Suprapubic skin (tissue), 4 donors: ENCODE measurements around the gene CITED2. TPM values are rescaled to one million over a fixed set of nuclear protein-coding genes. Genes with fewer than 3 reads are reported as not detected.
A peak's percentile ranks its signal among the peaks of the same experiment; 100 is the strongest.

ENCODE experiments used
- DNase-seq, 2 donors: peaks; one replicate each; pipeline ENCODE4 v3.0.0-alpha.2; 2019; ENCODE audit warnings: low spot score in 2 of 2
- H3K27ac ChIP-seq: fragments of 200-600 bp; sonication (generic); one replicate; pipeline ENCODE4 v1.5.1; 2019
- H3K27me3 ChIP-seq: fragments of 200-600 bp; sonication (generic); one replicate; pipeline ENCODE4 v1.5.1; 2019
- H3K36me3 ChIP-seq: fragments of 200-600 bp; sonication (generic); one replicate; pipeline ENCODE4 v1.5.1; 2019
- H3K4me1 ChIP-seq: fragments of 200-600 bp; sonication (generic); one replicate; pipeline ENCODE4 v1.5.1; 2019
- H3K4me3 ChIP-seq: fragments of 200-600 bp; sonication (generic); one replicate; pipeline ENCODE4 v1.5.1; 2019; ENCODE audit warnings: mild to moderate bottlenecking
- H3K9me3 ChIP-seq: fragments of 200-600 bp; sonication (generic); one replicate; pipeline ENCODE4 v1.5.1; 2019
- EP300 ChIP-seq: sonication (generic); formaldehyde crosslinking; IDR thresholded peaks from one replicate; pipeline ENCODE4 v1.6.1; 2017; ENCODE audit warnings: antibody characterized with exemption
- POLR2A ChIP-seq, 2 donors: fragments of 450-650 bp; IDR thresholded peaks; one replicate each; pipeline ENCODE4 v1.6.1; 2017; ENCODE audit warnings: antibody characterized with exemption in 2 of 2, mild to moderate bottlenecking in 2 of 2, moderate library complexity in 2 of 2
- POLR2AphosphoS5 ChIP-seq, 3 donors: sonication (generic); formaldehyde crosslinking; IDR thresholded peaks; one replicate each; pipeline ENCODE4 v1.6.1; 2017; ENCODE audit warnings: antibody characterized with exemption in 3 of 3
- WGBS: methylation state at CpG from one replicate; pipeline ENCODE4 v1.1.5; 2018; 5-methylcytosine and 5-hydroxymethylcytosine counted together
- total RNA-seq, 4 donors: library from RNA; depleted of rRNA; stranded (reverse); fragments of >200 nt; gene quantifications; one replicate each; pipeline ENCODE4 v1.1.0, GENCODE V29; 2016
- TF ChIP-seq, protein P1 (sequence below), 2 donors: fragments of 200-600 bp in 1 of 2; fragments of 450-650 bp in 1 of 2; sonication (generic) in 1 of 2; IDR thresholded peaks; one replicate each; pipeline ENCODE4 v1.5.1; 2016 to 2019; ENCODE audit warnings: antibody characterized with exemption in 2 of 2, mild to moderate bottlenecking in 1 of 2, moderate library complexity in 1 of 2

Gene CITED2
- total RNA-seq, 4 donors from 2014 or later = 167 to 239 (median 206) TPM

DNA sequence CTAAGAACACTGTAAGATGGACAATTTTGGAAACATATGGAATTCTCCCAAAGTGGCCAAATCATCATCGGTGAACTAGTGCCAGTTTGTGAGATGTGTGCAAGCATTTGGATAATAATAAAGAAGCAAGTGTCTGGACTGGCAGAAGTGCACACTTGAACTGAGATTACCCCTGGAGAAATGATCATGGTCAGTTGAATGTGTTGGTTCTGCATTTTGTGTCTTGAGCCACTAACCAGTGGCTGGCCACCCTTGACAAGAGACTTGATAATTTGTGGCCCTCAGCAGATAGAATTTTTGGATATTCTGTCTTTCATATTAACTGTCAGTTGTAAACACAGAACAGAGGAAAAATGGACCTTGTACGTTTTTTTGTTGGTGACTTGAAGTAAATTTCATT lies 37.4 kb downstream of the CITED2 start:
- Histone ChIP-seq H3K27me3 (no peaks in the 10 kb centered on the region), H3K4me1 (peaks cover 46% of the 10 kb centered on the region), H3K27ac (peak overlapping the region; percentile 83), H3K36me3 (no peaks in the 10 kb centered on the region), H3K4me3 (no peak overlapping the region), H3K9me3 (no peaks in the 10 kb centered on the region)
- WGBS = 58% methylated on average over 2 of the region's 2 CpGs
- DNase-seq = no peak
- TF ChIP-seq EP300 (no peak), POLR2AphosphoS5 (IDR thresholded peaks at IDR 0.05) (no peak), POLR2A (IDR thresholded peaks at IDR 0.05) (no peak)
- TF ChIP-seq, protein P1, sequence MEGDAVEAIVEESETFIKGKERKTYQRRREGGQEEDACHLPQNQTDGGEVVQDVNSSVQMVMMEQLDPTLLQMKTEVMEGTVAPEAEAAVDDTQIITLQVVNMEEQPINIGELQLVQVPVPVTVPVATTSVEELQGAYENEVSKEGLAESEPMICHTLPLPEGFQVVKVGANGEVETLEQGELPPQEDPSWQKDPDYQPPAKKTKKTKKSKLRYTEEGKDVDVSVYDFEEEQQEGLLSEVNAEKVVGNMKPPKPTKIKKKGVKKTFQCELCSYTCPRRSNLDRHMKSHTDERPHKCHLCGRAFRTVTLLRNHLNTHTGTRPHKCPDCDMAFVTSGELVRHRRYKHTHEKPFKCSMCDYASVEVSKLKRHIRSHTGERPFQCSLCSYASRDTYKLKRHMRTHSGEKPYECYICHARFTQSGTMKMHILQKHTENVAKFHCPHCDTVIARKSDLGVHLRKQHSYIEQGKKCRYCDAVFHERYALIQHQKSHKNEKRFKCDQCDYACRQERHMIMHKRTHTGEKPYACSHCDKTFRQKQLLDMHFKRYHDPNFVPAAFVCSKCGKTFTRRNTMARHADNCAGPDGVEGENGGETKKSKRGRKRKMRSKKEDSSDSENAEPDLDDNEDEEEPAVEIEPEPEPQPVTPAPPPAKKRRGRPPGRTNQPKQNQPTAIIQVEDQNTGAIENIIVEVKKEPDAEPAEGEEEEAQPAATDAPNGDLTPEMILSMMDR (IDR thresholded peaks at IDR 0.05) = no peak

DNA sequence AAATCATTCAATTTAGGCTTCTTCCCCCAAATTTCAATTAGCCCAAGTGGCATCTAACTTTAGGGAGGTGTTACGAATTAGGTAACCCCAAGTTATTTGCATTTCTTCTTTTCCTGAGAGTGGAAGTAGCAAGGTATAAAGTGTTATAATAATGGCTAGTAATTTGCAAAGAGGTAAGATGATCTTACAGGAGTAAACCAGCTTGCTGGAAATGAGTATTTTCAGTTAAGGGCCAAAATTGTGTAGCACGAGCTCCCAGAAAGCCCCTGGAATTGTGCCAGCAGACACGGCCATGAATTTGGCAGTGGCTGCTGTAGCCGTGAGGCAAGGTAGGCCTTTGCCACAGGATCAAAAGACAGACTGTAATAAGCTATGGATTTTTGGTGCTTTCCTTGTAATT lies 38.0 kb downstream of the CITED2 start:
- TF ChIP-seq EP300 = no peak
- no peak for TF ChIP-seq POLR2A (IDR thresholded peaks at IDR 0.05)
- TF ChIP-seq, protein P1 (IDR thresholded peaks at IDR 0.05) = no peak
- no peak for TF ChIP-seq POLR2AphosphoS5 (IDR thresholded peaks at IDR 0.05)
- H3K36me3 ChIP-seq = no peaks in the 10 kb centered on the region
- H3K4me1 ChIP-seq = peaks cover 46% of the 10 kb centered on the region
- no peak for DNase-seq
- peak overlapping the region; percentile 83 for H3K27ac ChIP-seq
- 22% methylated on average over 4 of the region's 4 CpGs for WGBS
- H3K9me3 ChIP-seq = no peaks in the 10 kb centered on the region
- H3K4me3 ChIP-seq = no peak overlapping the region
- no peaks in the 10 kb centered on the region for H3K27me3 ChIP-seq

DNA sequence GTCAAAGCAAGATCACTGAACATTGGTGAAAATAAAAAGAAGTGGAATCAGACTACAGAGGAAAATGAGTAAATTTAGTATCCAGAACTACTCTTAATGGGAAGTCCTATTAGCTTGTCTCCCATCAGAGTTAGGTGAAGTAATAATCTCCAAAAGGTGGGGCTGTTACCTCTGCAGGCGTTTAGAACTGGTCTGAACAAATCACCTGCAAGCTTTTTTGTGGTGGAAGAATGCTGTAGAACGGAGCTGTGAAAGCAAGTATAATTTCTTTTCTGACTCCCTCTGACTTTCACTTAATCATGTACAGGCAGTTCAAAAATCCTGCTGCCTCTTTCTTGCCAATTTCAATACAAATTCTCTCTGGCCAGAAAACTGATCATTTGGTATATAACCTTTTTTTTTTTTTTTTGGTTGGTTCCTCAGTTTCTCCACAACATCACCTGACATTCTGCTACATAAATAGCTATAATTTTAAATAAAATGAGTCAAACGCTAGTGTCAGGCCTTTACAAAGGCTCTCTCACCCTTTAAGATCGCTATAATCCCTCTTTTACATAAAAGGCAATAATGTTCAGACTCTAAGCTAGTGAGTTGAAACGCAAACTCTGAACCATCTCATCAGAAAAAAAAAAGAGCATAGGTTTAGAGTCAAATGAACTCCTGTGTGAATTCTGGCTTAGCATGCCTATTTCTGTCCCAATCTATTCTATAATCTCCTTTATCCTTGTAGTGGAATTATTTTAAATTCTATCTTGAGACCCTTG lies 38.8 kb downstream of the CITED2 start:
- Histone ChIP-seq H3K36me3 (no peaks in the 10 kb centered on the region), H3K4me1 (peaks cover 46% of the 10 kb centered on the region), H3K27me3 (no peaks in the 10 kb centered on the region), H3K27ac (peak overlapping the region; percentile 83), H3K9me3 (no peaks in the 10 kb centered on the region), H3K4me3 (no peak overlapping the region)
- TF ChIP-seq, protein P1 (IDR thresholded peaks at IDR 0.05) = no peak
- TF ChIP-seq POLR2A (IDR thresholded peaks at IDR 0.05) (no peak), EP300 (no peak), POLR2AphosphoS5 (IDR thresholded peaks at IDR 0.05) (no peak)
- 60% methylated on average over 5 of the region's 5 CpGs for WGBS
- no peak for DNase-seq

DNA sequence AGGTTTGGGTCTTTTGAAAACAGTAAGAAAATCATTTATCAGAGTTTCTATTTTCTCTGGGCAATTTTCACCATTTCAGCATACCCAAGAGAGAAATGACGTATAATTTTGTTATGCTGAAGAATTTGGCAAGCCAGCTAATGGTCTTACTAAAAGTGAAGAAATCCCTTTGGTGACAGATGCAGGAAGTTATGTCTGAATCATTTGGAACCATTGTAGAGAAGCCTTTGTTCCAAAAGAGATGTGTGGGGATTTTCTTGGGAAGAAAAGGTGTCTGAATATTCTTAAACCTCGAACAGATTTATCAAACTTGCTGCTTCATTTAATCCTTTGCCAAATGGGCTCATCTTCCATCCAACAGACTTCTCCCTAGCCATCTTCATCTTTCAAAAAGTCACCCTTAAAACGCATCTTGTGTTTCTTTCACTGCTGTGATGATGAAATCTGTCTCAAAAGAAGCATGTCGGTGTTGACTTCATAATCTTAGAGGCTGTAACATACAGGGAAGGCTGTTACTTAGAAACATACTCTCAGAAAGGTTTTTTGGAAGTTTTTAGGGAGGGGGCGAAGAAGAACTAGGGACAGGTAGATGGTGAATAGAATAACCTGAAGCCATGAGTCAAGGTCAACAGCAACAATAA lies 39.5 kb downstream of the CITED2 start:
- H3K27ac ChIP-seq = peak overlapping the region; percentile 83
- 24% methylated on average over 5 of the region's 5 CpGs for whole genome bisulfite sequencing
- DNase-seq = no peak
- TF ChIP-seq POLR2A (IDR thresholded peaks at IDR 0.05) (no peak), POLR2AphosphoS5 (IDR thresholded peaks at IDR 0.05) (peak in 1 of 3 donors; percentile 21), EP300 (no peak)
- TF ChIP-seq, protein P1 (IDR thresholded peaks at IDR 0.05) = no peak
- no peaks in the 10 kb centered on the region for H3K9me3 ChIP-seq
- no peak overlapping the region for H3K4me3 ChIP-seq
- H3K4me1 ChIP-seq = peaks cover 46% of the 10 kb centered on the region
- H3K36me3 ChIP-seq = no peaks in the 10 kb centered on the region
- no peaks in the 10 kb centered on the region for H3K27me3 ChIP-seq

DNA sequence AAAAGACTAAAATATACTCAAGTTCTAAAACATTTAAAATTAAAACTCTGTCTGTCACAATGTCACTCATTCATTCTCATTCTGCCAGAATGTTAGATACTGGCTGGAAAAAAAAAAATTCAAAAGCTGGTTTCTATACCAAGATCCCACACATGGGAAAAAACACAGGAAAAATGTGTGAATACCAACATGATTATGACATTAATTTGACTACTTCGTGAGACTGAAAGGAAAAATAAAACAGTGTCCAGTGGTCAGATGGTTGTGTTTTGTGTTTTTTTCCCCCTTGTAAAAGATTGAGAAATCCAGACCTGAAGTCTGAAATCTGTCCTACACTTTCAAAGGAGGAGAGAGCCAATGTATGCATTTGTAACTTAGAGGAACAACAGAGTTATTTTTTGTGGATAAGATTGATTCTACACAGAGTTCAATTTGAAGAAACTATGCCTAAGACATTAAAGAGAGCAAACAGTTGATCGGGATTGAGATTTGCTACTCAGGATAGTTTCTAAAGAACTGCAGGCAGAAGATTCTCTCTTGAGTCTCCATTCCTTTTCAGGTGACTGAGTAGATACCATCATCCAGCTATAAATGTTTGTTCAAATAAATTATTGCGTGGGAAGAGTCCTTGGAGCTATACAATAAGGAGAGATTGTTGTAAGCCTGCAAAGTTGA lies 43.5 kb downstream of the CITED2 start:
- Histone ChIP-seq H3K9me3 (no peaks in the 10 kb centered on the region), H3K4me3 (no peak overlapping the region), H3K27me3 (no peaks in the 10 kb centered on the region), H3K27ac (no peak overlapping the region), H3K36me3 (no peaks in the 10 kb centered on the region), H3K4me1 (peaks cover 18% of the 10 kb centered on the region)
- TF ChIP-seq EP300 = no peak
- TF ChIP-seq, protein P1 (IDR thresholded peaks at IDR 0.05) = no peak
- TF ChIP-seq POLR2A (IDR thresholded peaks at IDR 0.05) = no peak
- TF ChIP-seq POLR2AphosphoS5 (IDR thresholded peaks at IDR 0.05) = no peak
- no peak for DNase-seq
- 61% methylated on average over 3 of the region's 3 CpGs for WGBS
